ENCODE data around the gene ARHGEF28. TPM values are rescaled to one million over a fixed set of nuclear protein-coding genes. Genes with fewer than 3 reads are reported as not detected.

Gene ARHGEF28
- total RNA-seq, 4 donors from 2014 or later: 8.2 to 16.5 (median 15.4) TPM

DNA sequence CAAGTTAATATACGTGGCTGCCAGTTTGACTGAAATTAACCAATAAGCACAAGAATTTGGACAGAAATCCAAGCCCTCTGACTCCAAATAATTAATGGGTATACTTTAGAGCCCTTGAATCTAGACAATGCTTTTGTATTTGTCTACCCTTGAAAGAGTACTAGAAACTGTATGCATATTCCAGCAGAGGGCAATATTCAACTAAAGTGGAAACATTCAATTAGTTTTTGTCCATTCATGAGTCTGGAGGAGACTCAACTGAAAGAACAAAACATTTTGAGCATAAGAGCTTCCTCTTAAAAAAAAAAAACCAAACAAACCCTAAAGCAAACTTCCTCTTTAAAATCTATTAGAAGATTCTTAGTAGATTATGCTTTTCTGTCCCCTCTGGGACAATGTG is 157.8 kb downstream of the ARHGEF28 start:
- DNase-seq (ENCODE audit: low spot score): no peak
- TF ChIP-seq, protein P1, sequence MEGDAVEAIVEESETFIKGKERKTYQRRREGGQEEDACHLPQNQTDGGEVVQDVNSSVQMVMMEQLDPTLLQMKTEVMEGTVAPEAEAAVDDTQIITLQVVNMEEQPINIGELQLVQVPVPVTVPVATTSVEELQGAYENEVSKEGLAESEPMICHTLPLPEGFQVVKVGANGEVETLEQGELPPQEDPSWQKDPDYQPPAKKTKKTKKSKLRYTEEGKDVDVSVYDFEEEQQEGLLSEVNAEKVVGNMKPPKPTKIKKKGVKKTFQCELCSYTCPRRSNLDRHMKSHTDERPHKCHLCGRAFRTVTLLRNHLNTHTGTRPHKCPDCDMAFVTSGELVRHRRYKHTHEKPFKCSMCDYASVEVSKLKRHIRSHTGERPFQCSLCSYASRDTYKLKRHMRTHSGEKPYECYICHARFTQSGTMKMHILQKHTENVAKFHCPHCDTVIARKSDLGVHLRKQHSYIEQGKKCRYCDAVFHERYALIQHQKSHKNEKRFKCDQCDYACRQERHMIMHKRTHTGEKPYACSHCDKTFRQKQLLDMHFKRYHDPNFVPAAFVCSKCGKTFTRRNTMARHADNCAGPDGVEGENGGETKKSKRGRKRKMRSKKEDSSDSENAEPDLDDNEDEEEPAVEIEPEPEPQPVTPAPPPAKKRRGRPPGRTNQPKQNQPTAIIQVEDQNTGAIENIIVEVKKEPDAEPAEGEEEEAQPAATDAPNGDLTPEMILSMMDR (IDR thresholded peaks at IDR 0.05): no peak
- no peak for ATAC-seq (ENCODE audit: low FRiP score)

DNA sequence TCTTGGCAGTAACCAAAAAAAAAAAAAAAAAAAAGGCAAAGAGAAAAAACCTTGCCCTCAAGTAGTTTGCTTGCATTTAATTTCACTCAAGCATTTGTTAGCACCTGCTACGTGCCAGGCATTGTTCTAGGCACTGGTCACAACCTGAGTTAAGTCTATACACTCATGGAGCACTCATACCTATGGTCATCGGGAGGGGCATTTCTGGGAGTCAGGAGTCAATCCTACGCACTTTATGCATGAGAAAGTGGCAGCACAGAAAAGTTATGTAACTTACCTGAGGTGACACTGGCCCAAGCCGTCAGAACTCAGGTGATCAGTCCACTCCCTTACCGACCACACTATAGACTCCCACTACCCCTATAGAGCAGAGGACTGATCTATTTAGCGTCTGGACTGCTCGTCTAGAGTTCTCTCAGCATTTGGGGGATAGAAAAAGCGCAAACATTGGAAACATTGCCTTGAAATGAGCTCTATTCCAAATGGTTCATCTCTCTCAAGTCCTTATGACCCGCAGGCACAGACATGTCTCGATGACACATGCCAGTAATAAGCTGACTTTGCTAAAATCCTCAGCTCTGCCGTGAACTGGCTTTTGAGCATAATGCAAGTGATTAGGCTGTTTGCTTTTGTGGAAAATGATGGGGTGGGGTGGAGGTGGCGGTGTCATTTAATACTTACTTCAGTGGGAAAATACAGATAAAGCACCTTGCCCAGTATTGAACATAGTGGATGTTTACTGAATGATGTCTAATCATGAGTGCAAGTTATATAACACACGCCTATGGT is 160.2 kb downstream of the ARHGEF28 start:
- no peak for ATAC-seq (ENCODE audit: low FRiP score)
- TF ChIP-seq, protein P1 (IDR thresholded peaks at IDR 0.05): no peak

DNA sequence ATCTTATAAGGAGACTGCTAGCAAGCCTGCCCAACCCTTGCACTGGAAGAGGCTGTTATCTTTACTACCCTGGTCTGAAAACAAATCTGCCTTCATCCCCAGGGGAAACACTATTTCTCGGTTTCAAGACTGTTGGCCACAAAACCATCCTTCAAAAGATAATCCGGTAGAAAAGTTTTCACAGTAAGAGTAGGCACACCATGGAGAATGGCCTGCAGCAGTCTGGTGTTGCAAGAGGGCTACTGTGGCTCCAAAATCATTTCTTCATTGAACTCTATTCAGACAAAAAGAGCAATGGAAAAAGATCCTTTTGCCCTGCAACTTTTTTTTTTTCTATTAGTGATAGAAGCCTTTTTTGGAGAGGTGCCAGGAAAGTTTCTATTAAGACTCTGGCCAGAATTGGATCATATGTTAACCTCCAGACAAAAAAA is 163.9 kb downstream of the ARHGEF28 start:
- no peak for DNase-seq (ENCODE audit: low spot score)
- TF ChIP-seq, protein P1 (IDR thresholded peaks at IDR 0.05): no peak
- ATAC-seq (ENCODE audit: low FRiP score): no peak

More for the DNA sequence above, 160.2 kb downstream of the ARHGEF28 start:
- DNase-seq (ENCODE audit: low spot score): no peak

DNA sequence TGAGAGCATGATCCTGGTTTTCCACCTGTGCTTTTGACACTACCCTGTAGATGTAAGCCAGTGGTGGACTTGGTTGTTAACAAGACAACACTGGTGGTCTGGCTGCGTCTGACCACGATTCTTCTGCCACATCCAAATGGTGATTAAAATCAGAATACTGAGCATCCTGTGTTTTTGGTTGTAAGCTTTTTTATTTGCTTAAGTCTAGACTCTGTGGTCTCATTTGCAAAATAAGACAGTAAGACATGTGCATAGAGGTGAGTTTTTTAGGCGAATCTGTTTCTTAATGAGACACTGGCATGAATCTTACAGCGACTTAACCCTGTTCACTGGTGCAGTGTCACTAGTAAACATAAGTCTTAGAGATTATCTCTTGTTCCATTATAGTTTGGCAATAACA is 165.4 kb downstream of the ARHGEF28 start:
- TF ChIP-seq, protein P1 (IDR thresholded peaks at IDR 0.05): no peak
- no peak for DNase-seq (ENCODE audit: low spot score)
- no peak for ATAC-seq (ENCODE audit: low FRiP score)

DNA sequence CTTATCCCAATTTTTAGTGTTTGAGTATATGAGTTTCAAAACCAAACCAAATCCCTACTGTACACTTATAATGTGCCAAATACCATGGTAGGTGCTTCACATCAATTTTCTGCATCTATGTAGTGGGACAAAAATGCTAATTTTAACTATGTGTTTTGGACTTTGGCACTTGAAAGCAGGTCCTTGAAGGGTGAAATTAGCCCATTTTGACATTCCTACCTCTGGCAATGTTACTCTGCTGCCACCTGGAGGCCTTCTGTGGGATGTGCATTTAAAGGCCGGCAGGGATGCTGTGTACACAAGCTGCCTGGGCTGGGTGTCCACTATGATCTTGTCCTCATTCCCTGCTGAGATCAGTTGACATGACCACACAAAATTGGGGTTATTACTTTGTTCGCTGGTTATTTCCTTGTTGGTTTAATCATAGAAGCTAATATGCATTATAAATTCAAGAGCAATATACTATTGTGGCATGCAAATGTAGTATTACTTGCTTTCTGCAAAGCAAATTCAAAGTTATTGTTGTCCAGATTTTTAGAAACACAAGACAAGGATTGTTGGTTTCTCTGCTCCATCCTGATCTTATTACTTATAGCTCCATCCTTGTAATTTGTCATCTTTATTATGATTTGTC is 166.8 kb downstream of the ARHGEF28 start:
- TF ChIP-seq, protein P1 (IDR thresholded peaks at IDR 0.05): peak in 2 of 3 donors; percentile 73 to 79
- peak; percentile 77 for ATAC-seq (ENCODE audit: low FRiP score)
- DNase-seq (ENCODE audit: low spot score): peak; percentile 69

DNA sequence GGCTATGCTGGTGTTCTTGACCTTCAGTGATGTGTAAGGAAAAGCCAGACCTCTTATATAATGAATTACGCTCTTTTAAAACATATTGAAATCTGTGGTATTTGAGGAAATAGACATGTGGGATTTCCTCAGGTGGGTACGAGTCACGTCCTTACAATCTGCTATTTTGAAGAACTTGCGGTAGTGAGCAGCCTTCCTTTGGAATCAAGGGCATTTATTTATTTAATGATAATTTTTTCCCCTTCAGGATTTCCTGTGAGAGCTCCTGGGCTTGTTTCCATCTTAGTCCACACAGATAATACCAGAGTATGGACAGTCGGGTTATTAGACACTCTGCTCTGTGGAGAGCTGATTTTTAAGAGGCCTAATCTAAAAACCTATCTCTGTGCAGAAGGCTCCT is 167.9 kb downstream of the ARHGEF28 start:
- TF ChIP-seq, protein P1 (IDR thresholded peaks at IDR 0.05): no peak
- ATAC-seq (ENCODE audit: low FRiP score) (no peak), DNase-seq (ENCODE audit: low spot score) (no peak)

Measured in omental fat pad (tissue), 4 donors.